Skeletal muscle satellite cell (primary cell): ENCODE results near the gene EMILIN1.

Experiments
- H3K27me3 ChIP-seq: 2 replicates; pipeline ENCODE4 v1.7.0; 2013; ENCODE audit warnings: low read length; ENCODE audit not compliant: control insufficient read depth, insufficient read depth
- H3K36me3 ChIP-seq: 2 replicates; pipeline ENCODE4 v1.7.0; 2013; ENCODE audit warnings: mild to moderate bottlenecking, control low read depth, low read length; ENCODE audit not compliant: insufficient read depth
- H3K4me1 ChIP-seq: 2 replicates; pipeline ENCODE4 v1.7.0; 2013; ENCODE audit warnings: low read length; ENCODE audit not compliant: control insufficient read depth, insufficient read depth
- H3K4me2 ChIP-seq: 2 replicates; pipeline ENCODE4 v1.7.0; 2013; ENCODE audit warnings: mild to moderate bottlenecking, low read length
- H3K4me3 ChIP-seq: 2 replicates; pipeline ENCODE4 v1.7.0; 2013; ENCODE audit warnings: low read length
- H3K9ac ChIP-seq: 2 replicates; pipeline ENCODE4 v1.7.0; 2013; ENCODE audit warnings: mild to moderate bottlenecking, low read depth, low read length, moderate library complexity
- H3K9me3 ChIP-seq: replicated peaks from 2 replicates; pipeline ENCODE4 v1.7.0; 2013; ENCODE audit warnings: mild to moderate bottlenecking, control low read depth, low read length

The EMILIN1 gene

GRCh38 chr2:27083410-27084296 is 5.2 kb downstream of the EMILIN1 start:
- no peak overlapping the region for H3K4me2 ChIP-seq
- H3K27me3 ChIP-seq, result no peaks in the 10 kb centered on the region
- H3K9ac ChIP-seq, result no peak overlapping the region
- peaks cover 10% of the 10 kb centered on the region for H3K36me3 ChIP-seq
- H3K4me3 ChIP-seq, result no peak overlapping the region
- H3K9me3 ChIP-seq, result no peaks in the 10 kb centered on the region
- peaks cover 63% of the 10 kb centered on the region for H3K4me1 ChIP-seq

GRCh38 chr2:27084297-27085061 is 6.1 kb downstream of the EMILIN1 start:
- H3K4me1 ChIP-seq, result peaks cover 55% of the 10 kb centered on the region
- no peak overlapping the region for H3K9ac ChIP-seq
- peaks cover 10% of the 10 kb centered on the region for H3K36me3 ChIP-seq
- no peaks in the 10 kb centered on the region for H3K9me3 ChIP-seq
- no peak overlapping the region for H3K4me3 ChIP-seq
- no peaks in the 10 kb centered on the region for H3K27me3 ChIP-seq
- no peak overlapping the region for H3K4me2 ChIP-seq

- Histone ChIP-seq H3K36me3 (peaks cover 10% of the 10 kb centered on the region), H3K4me1 (peaks cover 48% of the 10 kb centered on the region), H3K4me3 (peak overlapping the region; percentile 72), H3K9me3 (no peaks in the 10 kb centered on the region), H3K4me2 (peak overlapping the region; percentile 97), H3K9ac (peak overlapping the region; percentile 85), H3K27me3 (no peaks in the 10 kb centered on the region)
Measured at GRCh38 chr2:27085062-27085672, 6.8 kb downstream of the EMILIN1 start.

- peak overlapping the region; percentile 85 for H3K9ac ChIP-seq
- H3K27me3 ChIP-seq, result no peaks in the 10 kb centered on the region
- H3K9me3 ChIP-seq, result no peaks in the 10 kb centered on the region
- H3K4me1 ChIP-seq, result peaks cover 43% of the 10 kb centered on the region
- peak overlapping the region; percentile 97 for H3K4me2 ChIP-seq
- H3K36me3 ChIP-seq, result peaks cover 10% of the 10 kb centered on the region
- H3K4me3 ChIP-seq, result peak overlapping the region; percentile 72
Measured at GRCh38 chr2:27085673-27086089, 7.3 kb downstream of the EMILIN1 start.

GRCh38 chr2:27086090-27086723 is 7.8 kb downstream of the EMILIN1 start:
- Histone ChIP-seq H3K36me3 (peaks cover 10% of the 10 kb centered on the region), H3K27me3 (no peaks in the 10 kb centered on the region), H3K4me1 (peaks cover 39% of the 10 kb centered on the region), H3K4me3 (peak overlapping the region; percentile 72), H3K9me3 (no peaks in the 10 kb centered on the region), H3K4me2 (peak overlapping the region; percentile 97), H3K9ac (peak overlapping the region; percentile 85)

- peak within 1 kb of the TSS; percentile 97 for H3K4me2 ChIP-seq
- no peaks in the 10 kb centered on the region for H3K9me3 ChIP-seq
- peak within 1 kb of the TSS; percentile 72 for H3K4me3 ChIP-seq
- H3K36me3 ChIP-seq, result peaks cover 9% of the 10 kb centered on the region
- H3K9ac ChIP-seq, result peak within 1 kb of the TSS; percentile 85
- no peaks in the 10 kb centered on the region for H3K27me3 ChIP-seq
- H3K4me1 ChIP-seq, result peaks cover 32% of the 10 kb centered on the region
Measured at GRCh38 chr2:27086724-27087593, 8.5 kb downstream of the EMILIN1 start, which contains the start of gene KHK. TSS of gene KHK (plus strand) at chr2:27086772. CDS start at chr2:27087260, 488 bp downstream.

- peaks cover 3% of the 10 kb centered on the region for H3K36me3 ChIP-seq
- H3K4me1 ChIP-seq, result peaks cover 22% of the 10 kb centered on the region
- H3K27me3 ChIP-seq, result no peaks in the 10 kb centered on the region
- no peak overlapping the region for H3K4me3 ChIP-seq
- no peaks in the 10 kb centered on the region for H3K9me3 ChIP-seq
- H3K9ac ChIP-seq, result no peak overlapping the region
- no peak overlapping the region for H3K4me2 ChIP-seq
Measured at GRCh38 chr2:27087823-27088410, 9.5 kb downstream of the EMILIN1 start.

GRCh38 chr2:27088634-27089033 is 10.2 kb downstream of the EMILIN1 start:
- peaks cover under 1% of the 10 kb centered on the region for H3K36me3 ChIP-seq
- H3K9me3 ChIP-seq, result no peaks in the 10 kb centered on the region
- no peaks in the 10 kb centered on the region for H3K27me3 ChIP-seq
- no peak overlapping the region for H3K4me3 ChIP-seq
- no peak overlapping the region for H3K9ac ChIP-seq
- H3K4me2 ChIP-seq, result no peak overlapping the region
- peaks cover 18% of the 10 kb centered on the region for H3K4me1 ChIP-seq

- no peaks in the 10 kb centered on the region for H3K27me3 ChIP-seq
- no peaks in the 10 kb centered on the region for H3K9me3 ChIP-seq
- H3K9ac ChIP-seq, result no peak overlapping the region
- H3K4me2 ChIP-seq, result no peak overlapping the region
- no peaks in the 10 kb centered on the region for H3K36me3 ChIP-seq
- H3K4me1 ChIP-seq, result peaks cover 18% of the 10 kb centered on the region
- H3K4me3 ChIP-seq, result no peak overlapping the region
Measured at GRCh38 chr2:27089111-27089954, 10.9 kb downstream of the EMILIN1 start.
